K562 (cell line): ENCODE measurements around the gene TMEM121B. TPM values are rescaled to one million over a fixed set of nuclear protein-coding genes. Genes with fewer than 3 reads are reported as not detected.

Experiments used
- CAMTA2 ChIP-seq: fragments of 250-450 bp; sonication (Bioruptor Pico); conservative IDR thresholded peaks from 2 replicates; pipeline ENCODE4 v1.5.1; 2022
- HNRNPL ChIP-seq: fragments of 200-400 bp; formaldehyde crosslinking; IDR thresholded peaks from 2 replicates; pipeline ENCODE4 v1.6.1; 2017; ENCODE audit warnings: low read depth, mild to moderate bottlenecking, low read length
- REST ChIP-seq, 2 experiments: fragments of 450-650 bp; formaldehyde crosslinking in 1 of 2; IDR thresholded peaks; 2 replicates each; pipeline versions ENCODE4 v1.4.0 to v1.6.1; 2014 to 2020; ENCODE audit warnings: mild to moderate bottlenecking in 2 of 2, borderline replicate concordance in 1 of 2, low read depth in 1 of 2
- THRAP3 ChIP-seq: fragments of 450-650 bp; IDR thresholded peaks from 2 replicates; pipeline ENCODE4 v1.6.1; 2016; ENCODE audit warnings: mild to moderate bottlenecking, inconsistent platforms, borderline replicate concordance
- ZC3H4 ChIP-seq: sonication (generic); formaldehyde crosslinking; IDR thresholded peaks from 2 replicates; pipeline ENCODE4 v1.9.0; 2021; ENCODE audit warnings: missing genetic modification reagents, borderline replicate concordance
- ZNF143 ChIP-seq: sonication (generic); formaldehyde crosslinking; IDR thresholded peaks from 2 replicates; pipeline ENCODE4 v1.9.0; 2022; ENCODE audit warnings: mild to moderate bottlenecking, missing genetic modification reagents
- ZNF511 ChIP-seq: sonication (generic); formaldehyde crosslinking; IDR thresholded peaks from 2 replicates; pipeline ENCODE4 v1.8.0; 2022; ENCODE audit warnings: mild to moderate bottlenecking, missing genetic modification reagents
- ZNF561 ChIP-seq: fragments of 450-650 bp; formaldehyde crosslinking; conservative IDR thresholded peaks from 2 replicates; pipeline ENCODE4 v1.4.0; 2020; ENCODE audit warnings: mild to moderate bottlenecking, moderate library complexity
- polyA plus RNA-seq, 8 experiments: library from polyadenylated mRNA; depleted of rRNA in 4 of 8; stranded (reverse) in 5 of 8; unstranded in 3 of 8; fragments of >200 nt; fragmentation: Nextera tagmentation in 2 of 8; fragmentation: Illumina TruSeq in 1 of 8; extraction: Ambion mirVana in 2 of 8; extraction: Trizol in 1 of 8; gene quantifications; 2 replicates each; pipeline versions ENCODE4 v1.2.1 to v1.2.3, GENCODE V29; 2011 to 2014; ENCODE audit warnings: inconsistent platforms in 1 of 8, missing spikeins in 1 of 8
- total RNA-seq, 7 experiments: library from RNA; depleted of rRNA in 6 of 7; stranded (reverse); fragments of >200 nt in 6 of 7; fragmentation: Illumina TruSeq in 2 of 7; extraction: Trizol in 2 of 7; gene quantifications; 2 replicates each; pipeline versions ENCODE4 v1.2.1 to v1.2.3, GENCODE V29; 2011 to 2021; ENCODE audit warnings: low replicate concordance in 1 of 7
- TF ChIP-seq, protein P1 (sequence below): fragments of 450-650 bp; IDR thresholded peaks from 2 replicates; pipeline ENCODE4 v1.6.1; 2017; ENCODE audit warnings: antibody characterized with exemption, mild to moderate bottlenecking
- TF ChIP-seq, protein P2 (sequence below): fragments of 250-450 bp; sonication (Bioruptor Pico); IDR thresholded peaks from 2 replicates; pipeline ENCODE4 v1.5.0; 2022; ENCODE audit warnings: mild to moderate bottlenecking

TMEM121B gene
- total and polyA plus RNA-seq, 9 of the 15 experiments (the other 6 are each of a cell fraction or from before 2014, with no cell fraction given), result 0.03 to 0.07 (median 0.03) TPM; not detected in 6

DNA sequence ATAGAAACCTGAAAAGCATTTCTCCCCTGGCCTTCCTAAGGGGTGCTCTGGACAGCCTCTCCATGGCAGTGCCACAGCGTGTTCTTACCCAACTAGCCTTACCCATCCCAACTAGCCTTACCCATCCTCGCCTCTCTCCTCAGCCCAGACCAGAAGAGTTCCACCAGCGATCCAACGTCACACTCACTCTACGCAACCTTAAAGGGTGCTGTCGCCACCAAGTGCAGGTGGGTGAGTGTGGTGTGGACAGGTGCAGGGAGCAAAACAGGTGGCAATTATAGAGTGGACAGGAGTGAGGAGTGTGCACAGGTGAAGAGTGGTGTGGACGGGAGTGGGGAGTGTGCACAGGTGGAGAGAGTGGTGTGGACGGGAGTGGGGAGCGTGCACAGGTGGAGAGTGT, 17.8 kb downstream of the TMEM121B start (continued):
- TF ChIP-seq REST (IDR thresholded peaks at IDR 0.05; ENCODE audit: borderline replicate concordance), result no peak
- TF ChIP-seq REST (CRISPR knock-in tag; IDR thresholded peaks at IDR 0.05; ENCODE audit: low read depth), result no peak
- TF ChIP-seq ZNF511 (CRISPR knock-in tag), result no peak
- no peak for TF ChIP-seq ZNF561 (CRISPR knock-in tag)
- TF ChIP-seq, protein P1, sequence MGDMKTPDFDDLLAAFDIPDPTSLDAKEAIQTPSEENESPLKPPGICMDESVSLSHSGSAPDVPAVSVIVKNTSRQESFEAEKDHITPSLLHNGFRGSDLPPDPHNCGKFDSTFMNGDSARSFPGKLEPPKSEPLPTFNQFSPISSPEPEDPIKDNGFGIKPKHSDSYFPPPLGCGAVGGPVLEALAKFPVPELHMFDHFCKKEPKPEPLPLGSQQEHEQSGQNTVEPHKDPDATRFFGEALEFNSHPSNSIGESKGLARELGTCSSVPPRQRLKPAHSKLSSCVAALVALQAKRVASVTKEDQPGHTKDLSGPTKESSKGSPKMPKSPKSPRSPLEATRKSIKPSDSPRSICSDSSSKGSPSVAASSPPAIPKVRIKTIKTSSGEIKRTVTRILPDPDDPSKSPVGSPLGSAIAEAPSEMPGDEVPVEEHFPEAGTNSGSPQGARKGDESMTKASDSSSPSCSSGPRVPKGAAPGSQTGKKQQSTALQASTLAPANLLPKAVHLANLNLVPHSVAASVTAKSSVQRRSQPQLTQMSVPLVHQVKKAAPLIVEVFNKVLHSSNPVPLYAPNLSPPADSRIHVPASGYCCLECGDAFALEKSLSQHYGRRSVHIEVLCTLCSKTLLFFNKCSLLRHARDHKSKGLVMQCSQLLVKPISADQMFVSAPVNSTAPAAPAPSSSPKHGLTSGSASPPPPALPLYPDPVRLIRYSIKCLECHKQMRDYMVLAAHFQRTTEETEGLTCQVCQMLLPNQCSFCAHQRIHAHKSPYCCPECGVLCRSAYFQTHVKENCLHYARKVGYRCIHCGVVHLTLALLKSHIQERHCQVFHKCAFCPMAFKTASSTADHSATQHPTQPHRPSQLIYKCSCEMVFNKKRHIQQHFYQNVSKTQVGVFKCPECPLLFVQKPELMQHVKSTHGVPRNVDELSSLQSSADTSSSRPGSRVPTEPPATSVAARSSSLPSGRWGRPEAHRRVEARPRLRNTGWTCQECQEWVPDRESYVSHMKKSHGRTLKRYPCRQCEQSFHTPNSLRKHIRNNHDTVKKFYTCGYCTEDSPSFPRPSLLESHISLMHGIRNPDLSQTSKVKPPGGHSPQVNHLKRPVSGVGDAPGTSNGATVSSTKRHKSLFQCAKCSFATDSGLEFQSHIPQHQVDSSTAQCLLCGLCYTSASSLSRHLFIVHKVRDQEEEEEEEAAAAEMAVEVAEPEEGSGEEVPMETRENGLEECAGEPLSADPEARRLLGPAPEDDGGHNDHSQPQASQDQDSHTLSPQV, result no peak
- TF ChIP-seq ZNF143, result no peak
- TF ChIP-seq HNRNPL, result no peak
- TF ChIP-seq CAMTA2, result no peak
- no peak for TF ChIP-seq ZC3H4 (CRISPR knock-in tag)
- no peak for TF ChIP-seq THRAP3
- TF ChIP-seq, protein P2, sequence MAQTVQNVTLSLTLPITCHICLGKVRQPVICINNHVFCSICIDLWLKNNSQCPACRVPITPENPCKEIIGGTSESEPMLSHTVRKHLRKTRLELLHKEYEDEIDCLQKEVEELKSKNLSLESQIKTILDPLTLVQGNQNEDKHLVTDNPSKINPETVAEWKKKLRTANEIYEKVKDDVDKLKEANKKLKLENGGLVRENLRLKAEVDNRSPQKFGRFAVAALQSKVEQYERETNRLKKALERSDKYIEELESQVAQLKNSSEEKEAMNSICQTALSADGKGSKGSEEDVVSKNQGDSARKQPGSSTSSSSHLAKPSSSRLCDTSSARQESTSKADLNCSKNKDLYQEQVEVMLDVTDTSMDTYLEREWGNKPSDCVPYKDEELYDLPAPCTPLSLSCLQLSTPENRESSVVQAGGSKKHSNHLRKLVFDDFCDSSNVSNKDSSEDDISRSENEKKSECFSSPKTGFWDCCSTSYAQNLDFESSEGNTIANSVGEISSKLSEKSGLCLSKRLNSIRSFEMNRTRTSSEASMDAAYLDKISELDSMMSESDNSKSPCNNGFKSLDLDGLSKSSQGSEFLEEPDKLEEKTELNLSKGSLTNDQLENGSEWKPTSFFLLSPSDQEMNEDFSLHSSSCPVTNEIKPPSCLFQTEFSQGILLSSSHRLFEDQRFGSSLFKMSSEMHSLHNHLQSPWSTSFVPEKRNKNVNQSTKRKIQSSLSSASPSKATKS (CRISPR knock-in tag), result no peak
